ENCODE measurements around the gene STRIP1. TPM values are rescaled to one million over a fixed set of nuclear protein-coding genes. Genes with fewer than 3 reads are reported as not detected.

STRIP1 gene
- polyA plus RNA-seq, 1 of the 3 experiments (the other 2 are of a cell fraction), result 34.6 TPM

DNA sequence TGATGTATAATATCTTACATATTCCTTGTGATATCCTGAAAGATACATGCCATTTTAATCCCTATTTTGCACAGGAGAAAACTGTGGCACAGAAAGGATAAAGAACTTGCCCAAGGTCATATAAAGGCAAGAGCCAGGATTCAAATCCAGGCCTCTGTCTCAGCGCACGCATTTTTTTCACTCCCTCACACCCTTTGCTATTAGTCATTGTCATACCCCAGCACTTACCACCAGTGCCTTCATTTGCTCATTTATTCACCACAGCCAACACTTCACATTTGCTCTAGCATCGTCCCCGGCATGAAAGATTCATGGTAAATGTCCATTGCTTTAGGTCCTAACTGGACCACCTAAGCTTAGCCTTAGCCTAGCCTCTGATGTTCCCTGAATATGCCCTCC is 21.9 kb downstream of the STRIP1 start:
- peaks cover 42% of the 10 kb centered on the region for H3F3A ChIP-seq (replicated peaks; ENCODE audit: insufficient read depth)
- no peak overlapping the region for H2AFZ ChIP-seq (ENCODE audit: low read depth)
- H3K9me2 ChIP-seq, result no peaks in the 10 kb centered on the region
- WGBS (ENCODE audit: low lambda C conversion rate), result 70% methylated on average over 4 of the region's 4 CpGs
- H4K20me1 ChIP-seq (ENCODE audit: insufficient read depth), result peaks cover 10% of the 10 kb centered on the region
- H3K27ac ChIP-seq (ENCODE audit: low read depth in 2 of 2, low read length in 1 of 2), result peak overlapping the region; percentile 71 to 93
- peaks cover 54 to 78% of the 10 kb centered on the region in 2 experiments for H3K4me1 ChIP-seq (ENCODE audit: control insufficient read depth in 1 of 2, insufficient read depth in 2 of 2, low read depth in 1 of 2, low read length in 1 of 2)
- H3K27me3 ChIP-seq (ENCODE audit: insufficient read depth), result no peaks in the 10 kb centered on the region
- peak overlapping the region; percentile 34; the same call in 1 of the 2 replicates for H3K9ac ChIP-seq
- TF ChIP-seq YY1 (IDR thresholded peaks at IDR 0.05; ENCODE audit: low read depth) (no peak), POLR2AphosphoS5 (IDR thresholded peaks at IDR 0.05; ENCODE audit: low read depth, low read length) (no peak)
- ChIA-PET CTCF (interaction anchor here (1.0 to 42.0 kb wide), 7 partner anchors 11 to 256 kb away, joined by 4 to 1768 read pairs (median 12); partner anchors contain the start of genes STRIP1 and UBL4B), POLR2A (interaction anchor here (1.1 kb wide), 1 partner anchor 35 kb away, joined by 4 read pairs; no protein-coding TSS in a partner anchor)
- no peaks in the 10 kb centered on the region; the same call in 1 of the 2 replicates for H3K79me2 ChIP-seq (ENCODE audit: insufficient read depth)
- H3K36me3 ChIP-seq (replicated peaks in 1 of 2; ENCODE audit: control insufficient read depth in 1 of 2, insufficient read depth in 2 of 2, low read length in 1 of 2), result peaks cover 37 to 62% of the 10 kb centered on the region in 2 experiments
- H3K4me2 ChIP-seq, result peak overlapping the region; percentile 52; the same call in 1 of the 2 replicates
- H3K4me3 ChIP-seq (ENCODE audit: low read depth in 2 of 2, low read length in 1 of 2), result no peak overlapping the region
- no peaks in the 10 kb centered on the region for H3K9me3 ChIP-seq
- no peak for DNase-seq

DNA sequence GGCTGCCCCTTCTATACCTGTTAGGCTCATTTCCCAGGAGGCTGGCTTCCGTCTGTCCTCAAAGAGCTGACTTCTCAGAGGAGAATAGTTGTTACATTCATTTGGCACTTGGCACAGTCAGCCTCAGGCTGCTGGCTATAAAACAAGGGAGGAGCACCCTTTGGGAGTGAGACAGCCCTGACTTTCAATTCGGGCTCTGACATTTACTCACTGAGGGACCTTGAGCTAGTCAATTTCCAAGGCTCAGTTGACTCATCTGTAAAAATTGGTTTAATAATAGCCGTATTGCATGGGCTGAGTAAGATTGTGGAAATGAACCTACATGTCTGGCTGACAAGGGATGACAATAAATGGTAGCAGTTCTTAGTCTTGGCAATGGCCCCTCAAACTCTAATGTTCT is 22.4 kb downstream of the STRIP1 start:
- peaks cover 42% of the 10 kb centered on the region for H3F3A ChIP-seq (replicated peaks; ENCODE audit: insufficient read depth)
- H3K36me3 ChIP-seq (replicated peaks in 1 of 2; ENCODE audit: control insufficient read depth in 1 of 2, insufficient read depth in 2 of 2, low read length in 1 of 2), result peaks cover 37 to 59% of the 10 kb centered on the region in 2 experiments
- POLR2A ChIA-PET, result interaction anchor here (1.1 to 1.4 kb wide), 2 partner anchors 35 to 46 kb away, joined by 3 to 4 read pairs; no protein-coding TSS in a partner anchor
- no peak overlapping the region for H2AFZ ChIP-seq (ENCODE audit: low read depth)
- H3K9me2 ChIP-seq, result no peaks in the 10 kb centered on the region
- H3K79me2 ChIP-seq (ENCODE audit: insufficient read depth), result no peaks in the 10 kb centered on the region; the same call in 1 of the 2 replicates
- peaks cover 10% of the 10 kb centered on the region for H4K20me1 ChIP-seq (ENCODE audit: insufficient read depth)
- peaks cover 54 to 83% of the 10 kb centered on the region in 2 experiments for H3K4me1 ChIP-seq (ENCODE audit: control insufficient read depth in 1 of 2, insufficient read depth in 2 of 2, low read depth in 1 of 2, low read length in 1 of 2)
- 17% methylated on average over 3 of the region's 3 CpGs for WGBS (ENCODE audit: low lambda C conversion rate)
- H3K9me3 ChIP-seq, result no peaks in the 10 kb centered on the region
- CTCF ChIA-PET, result interaction anchor here (0.6 to 42.0 kb wide), 10 partner anchors 16 to 578 kb away, joined by 3 to 1768 read pairs (median 7); partner anchors contain the start of genes STRIP1 and UBL4B
- peak overlapping the region; percentile 71 to 93 for H3K27ac ChIP-seq (ENCODE audit: low read depth in 2 of 2, low read length in 1 of 2)
- H3K9ac ChIP-seq, result 0 out of 2 replicates have a peak overlapping the region, but pooled peaks have one; percentile 34
- no peak overlapping the region for H3K4me3 ChIP-seq (ENCODE audit: low read depth in 2 of 2, low read length in 1 of 2)
- DNase-seq, result no peak
- H3K27me3 ChIP-seq (ENCODE audit: insufficient read depth), result no peaks in the 10 kb centered on the region
- H3K4me2 ChIP-seq, result peak overlapping the region; percentile 52
- TF ChIP-seq ELF1 (IDR thresholded peaks at IDR 0.05) (no peak), RXRA (IDR thresholded peaks at IDR 0.05; ENCODE audit: borderline replicate concordance, low read depth) (no peak), SIN3A (IDR thresholded peaks at IDR 0.05; ENCODE audit: borderline replicate concordance, low read depth, low read length) (no peak), TEAD4 (IDR thresholded peaks at IDR 0.05; ENCODE audit: borderline replicate concordance, insufficient read depth) (no peak), FOSL2 (IDR thresholded peaks at IDR 0.05; ENCODE audit: borderline replicate concordance, low read depth) (peak; percentile 60; the same call in 1 of the 2 replicates), SMC3 (IDR thresholded peaks at IDR 0.05; ENCODE audit: low read depth, low read length) (no peak), GATA2 (CRISPR knock-in tag; IDR thresholded peaks at IDR 0.05) (no peak), MXI1 (IDR thresholded peaks at IDR 0.05; ENCODE audit: low read depth, low read length) (no peak), RAD21 (IDR thresholded peaks at IDR 0.05; ENCODE audit: low read length) (no peak), TAF1 (IDR thresholded peaks at IDR 0.05; ENCODE audit: borderline replicate concordance, low read depth, low read length) (no peak), FOXM1 (IDR thresholded peaks at IDR 0.05; ENCODE audit: low read depth) (no peak), FOXJ3 (CRISPR knock-in tag; IDR thresholded peaks at IDR 0.05) (no peak), EZH2phosphoT487 (IDR thresholded peaks at IDR 0.05; ENCODE audit: borderline replicate concordance, low read depth) (no peak), NFIC (IDR thresholded peaks at IDR 0.05; ENCODE audit: borderline replicate concordance) (no peak), NRF1 (IDR thresholded peaks at IDR 0.05; ENCODE audit: low read depth, low read length) (no peak)
- TF ChIP-seq, protein P1, sequence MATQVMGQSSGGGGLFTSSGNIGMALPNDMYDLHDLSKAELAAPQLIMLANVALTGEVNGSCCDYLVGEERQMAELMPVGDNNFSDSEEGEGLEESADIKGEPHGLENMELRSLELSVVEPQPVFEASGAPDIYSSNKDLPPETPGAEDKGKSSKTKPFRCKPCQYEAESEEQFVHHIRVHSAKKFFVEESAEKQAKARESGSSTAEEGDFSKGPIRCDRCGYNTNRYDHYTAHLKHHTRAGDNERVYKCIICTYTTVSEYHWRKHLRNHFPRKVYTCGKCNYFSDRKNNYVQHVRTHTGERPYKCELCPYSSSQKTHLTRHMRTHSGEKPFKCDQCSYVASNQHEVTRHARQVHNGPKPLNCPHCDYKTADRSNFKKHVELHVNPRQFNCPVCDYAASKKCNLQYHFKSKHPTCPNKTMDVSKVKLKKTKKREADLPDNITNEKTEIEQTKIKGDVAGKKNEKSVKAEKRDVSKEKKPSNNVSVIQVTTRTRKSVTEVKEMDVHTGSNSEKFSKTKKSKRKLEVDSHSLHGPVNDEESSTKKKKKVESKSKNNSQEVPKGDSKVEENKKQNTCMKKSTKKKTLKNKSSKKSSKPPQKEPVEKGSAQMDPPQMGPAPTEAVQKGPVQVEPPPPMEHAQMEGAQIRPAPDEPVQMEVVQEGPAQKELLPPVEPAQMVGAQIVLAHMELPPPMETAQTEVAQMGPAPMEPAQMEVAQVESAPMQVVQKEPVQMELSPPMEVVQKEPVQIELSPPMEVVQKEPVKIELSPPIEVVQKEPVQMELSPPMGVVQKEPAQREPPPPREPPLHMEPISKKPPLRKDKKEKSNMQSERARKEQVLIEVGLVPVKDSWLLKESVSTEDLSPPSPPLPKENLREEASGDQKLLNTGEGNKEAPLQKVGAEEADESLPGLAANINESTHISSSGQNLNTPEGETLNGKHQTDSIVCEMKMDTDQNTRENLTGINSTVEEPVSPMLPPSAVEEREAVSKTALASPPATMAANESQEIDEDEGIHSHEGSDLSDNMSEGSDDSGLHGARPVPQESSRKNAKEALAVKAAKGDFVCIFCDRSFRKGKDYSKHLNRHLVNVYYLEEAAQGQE (IDR thresholded peaks at IDR 0.05; ENCODE audit: low read depth, low read length), result no peak
- TF ChIP-seq, protein P2, sequence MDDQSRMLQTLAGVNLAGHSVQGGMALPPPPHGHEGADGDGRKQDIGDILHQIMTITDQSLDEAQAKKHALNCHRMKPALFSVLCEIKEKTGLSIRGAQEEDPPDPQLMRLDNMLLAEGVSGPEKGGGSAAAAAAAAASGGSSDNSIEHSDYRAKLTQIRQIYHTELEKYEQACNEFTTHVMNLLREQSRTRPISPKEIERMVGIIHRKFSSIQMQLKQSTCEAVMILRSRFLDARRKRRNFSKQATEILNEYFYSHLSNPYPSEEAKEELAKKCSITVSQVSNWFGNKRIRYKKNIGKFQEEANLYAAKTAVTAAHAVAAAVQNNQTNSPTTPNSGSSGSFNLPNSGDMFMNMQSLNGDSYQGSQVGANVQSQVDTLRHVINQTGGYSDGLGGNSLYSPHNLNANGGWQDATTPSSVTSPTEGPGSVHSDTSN (IDR thresholded peaks at IDR 0.05), result peak; percentile 62; the same call in 1 of the 2 replicates
- TF ChIP-seq, protein P3, sequence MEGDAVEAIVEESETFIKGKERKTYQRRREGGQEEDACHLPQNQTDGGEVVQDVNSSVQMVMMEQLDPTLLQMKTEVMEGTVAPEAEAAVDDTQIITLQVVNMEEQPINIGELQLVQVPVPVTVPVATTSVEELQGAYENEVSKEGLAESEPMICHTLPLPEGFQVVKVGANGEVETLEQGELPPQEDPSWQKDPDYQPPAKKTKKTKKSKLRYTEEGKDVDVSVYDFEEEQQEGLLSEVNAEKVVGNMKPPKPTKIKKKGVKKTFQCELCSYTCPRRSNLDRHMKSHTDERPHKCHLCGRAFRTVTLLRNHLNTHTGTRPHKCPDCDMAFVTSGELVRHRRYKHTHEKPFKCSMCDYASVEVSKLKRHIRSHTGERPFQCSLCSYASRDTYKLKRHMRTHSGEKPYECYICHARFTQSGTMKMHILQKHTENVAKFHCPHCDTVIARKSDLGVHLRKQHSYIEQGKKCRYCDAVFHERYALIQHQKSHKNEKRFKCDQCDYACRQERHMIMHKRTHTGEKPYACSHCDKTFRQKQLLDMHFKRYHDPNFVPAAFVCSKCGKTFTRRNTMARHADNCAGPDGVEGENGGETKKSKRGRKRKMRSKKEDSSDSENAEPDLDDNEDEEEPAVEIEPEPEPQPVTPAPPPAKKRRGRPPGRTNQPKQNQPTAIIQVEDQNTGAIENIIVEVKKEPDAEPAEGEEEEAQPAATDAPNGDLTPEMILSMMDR (IDR thresholded peaks at IDR 0.05), result no peak
- TF ChIP-seq, protein P4, sequence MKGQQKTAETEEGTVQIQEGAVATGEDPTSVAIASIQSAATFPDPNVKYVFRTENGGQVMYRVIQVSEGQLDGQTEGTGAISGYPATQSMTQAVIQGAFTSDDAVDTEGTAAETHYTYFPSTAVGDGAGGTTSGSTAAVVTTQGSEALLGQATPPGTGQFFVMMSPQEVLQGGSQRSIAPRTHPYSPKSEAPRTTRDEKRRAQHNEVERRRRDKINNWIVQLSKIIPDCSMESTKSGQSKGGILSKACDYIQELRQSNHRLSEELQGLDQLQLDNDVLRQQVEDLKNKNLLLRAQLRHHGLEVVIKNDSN (IDR thresholded peaks at IDR 0.05; ENCODE audit: borderline replicate concordance, low read depth), result no peak
